Common myeloid progenitor, CD34-positive (primary cell): ENCODE data around the gene ZFHX3.

ENCODE experiments used
- CTCF ChIA-PET: fragments of 350-600 bp; sonication (Branson Sonifier 250); formaldehyde crosslinking; loops from one replicate; lab custom pipeline; 2021; ENCODE audit warnings: antibody characterized with exemption; lab: Charles Lee
- POLR2A ChIA-PET: fragments of 350-600 bp; sonication (Branson Sonifier 250); formaldehyde crosslinking; loops from one replicate; lab custom pipeline; 2021; ENCODE audit warnings: antibody characterized with exemption; lab: Charles Lee
- DNase-seq, 3 donors: peaks; one replicate each; pipeline versions ENCODE4 v3.0.0 to v3.0.0-alpha.2; 2013
- H3K27ac ChIP-seq, 2 experiments: 1 replicate in 1 of 2; 2 replicates in 1 of 2; pipeline ENCODE4 v1.7.0; 2013; ENCODE audit warnings: inconsistent platforms in 2 of 2, low read length in 2 of 2, mild to moderate bottlenecking in 2 of 2, low read depth in 1 of 2, moderate library complexity in 1 of 2; ENCODE audit not compliant: severe bottlenecking in 2 of 2, insufficient read depth in 1 of 2, poor library complexity in 1 of 2
- H3K27me3 ChIP-seq, 5 experiments: replicated peaks in 2 of 5; 1 replicate in 3 of 5; 2 replicates in 2 of 5; pipeline versions ENCODE4 v1.6.1 to v1.7.0; 2013; ENCODE audit warnings: low read length in 4 of 5, mild to moderate bottlenecking in 2 of 5, moderate library complexity in 2 of 5, inconsistent platforms in 1 of 5; ENCODE audit not compliant: insufficient read depth in 5 of 5, control insufficient read depth in 4 of 5
- H3K36me3 ChIP-seq, 4 experiments: 1 replicate in 2 of 4; 2 replicates in 2 of 4; pipeline versions ENCODE4 v1.6.1 to v1.7.0; 2013; ENCODE audit warnings: low read length in 3 of 4, control low read depth in 1 of 4, mild to moderate bottlenecking in 1 of 4; ENCODE audit not compliant: control insufficient read depth in 4 of 4, insufficient read depth in 4 of 4
- H3K4me1 ChIP-seq, 4 experiments: 1 replicate in 3 of 4; 2 replicates in 1 of 4; pipeline versions ENCODE4 v1.6.1 to v1.7.1; 2013; ENCODE audit warnings: low read length in 3 of 4, mild to moderate bottlenecking in 3 of 4, control low read depth in 1 of 4, inconsistent platforms in 1 of 4, moderate library complexity in 1 of 4; ENCODE audit not compliant: control insufficient read depth in 4 of 4, insufficient read depth in 4 of 4; ENCODE audit errors: control extremely low read depth in 1 of 4
- H3K4me3 ChIP-seq, 7 experiments: 1 replicate in 4 of 7; 2 replicates in 3 of 7; pipeline versions ENCODE4 v1.5.1 to v1.7.0; 2013; ENCODE audit warnings: mild to moderate bottlenecking in 7 of 7, low read length in 6 of 7, moderate library complexity in 6 of 7, inconsistent platforms in 2 of 7, low read depth in 2 of 7, control low read depth in 1 of 7; ENCODE audit not compliant: insufficient read depth in 4 of 7, control insufficient read depth in 1 of 7; ENCODE audit errors: extremely low read depth in 1 of 7
- H3K9me3 ChIP-seq, 5 experiments: 1 replicate in 4 of 5; 2 replicates in 1 of 5; pipeline versions ENCODE4 v1.6.1 to v1.7.1; 2013; ENCODE audit warnings: low read length in 4 of 5, mild to moderate bottlenecking in 2 of 5, inconsistent platforms in 1 of 5, low read depth in 1 of 5, moderate library complexity in 1 of 5; ENCODE audit not compliant: control insufficient read depth in 4 of 5, insufficient read depth in 2 of 5; ENCODE audit errors: control extremely low read depth in 1 of 5
- WGBS: methylation state at CpG from one replicate; pipeline ENCODE4 v1.1.5; 2013; ENCODE audit not compliant: insufficient coverage; 5-methylcytosine and 5-hydroxymethylcytosine counted together

ZFHX3 gene

GRCh38 chr16:73063854-73064211 is 15.9 kb upstream of the ZFHX3 start:
- peak overlapping the region in 3 of 7 experiments; percentile 11 to 43 (median 40) for H3K4me3 ChIP-seq
- H3K27ac ChIP-seq, result no peak overlapping the region
- H3K4me1 ChIP-seq, result peaks cover 10 to 67% (median 61%) of the 10 kb centered on the region in 4 experiments
- 12% methylated on average over 13 of the region's 14 CpGs for WGBS
- peaks cover 15 to 84% (median 43%) of the 10 kb centered on the region in 5 experiments for H3K27me3 ChIP-seq
- H3K36me3 ChIP-seq, result no peaks in the 10 kb centered on the region
- ChIA-PET CTCF (interaction anchor here (1.0 kb wide), 1 partner anchor 28 kb away, joined by 3 read pairs; no protein-coding TSS in a partner anchor), POLR2A (no interaction called here)
- H3K9me3 ChIP-seq, result no peaks in the 10 kb centered on the region
- DNase-seq, result no peak

- no peaks in the 10 kb centered on the region for H3K36me3 ChIP-seq
- peaks cover 15 to 84% (median 43%) of the 10 kb centered on the region in 5 experiments for H3K27me3 ChIP-seq
- 3% methylated on average over 36 of the region's 55 CpGs for WGBS
- H3K27ac ChIP-seq, result no peak overlapping the region
- peaks cover 10 to 60% (median 53%) of the 10 kb centered on the region in 4 experiments for H3K4me1 ChIP-seq
- H3K9me3 ChIP-seq, result no peaks in the 10 kb centered on the region
- peak overlapping the region in 3 of 7 experiments; percentile 1 to 46 (median 45) for H3K4me3 ChIP-seq
- ChIA-PET CTCF (interaction anchor here (1.0 to 1.6 kb wide), 3 partner anchors 12 to 27 kb away, joined by 3 to 6 read pairs (median 3); no protein-coding TSS in a partner anchor), POLR2A (no interaction called here)
- peak in 1 of 3 donors; percentile 41 for DNase-seq
These were observed 15.1 kb upstream of the ZFHX3 start for GRCh38 chr16:73062743-73063733.

- no peaks in the 10 kb centered on the region for H3K36me3 ChIP-seq
- no peak for DNase-seq
- WGBS, result 100% methylated on average over 1 of the region's 3 CpGs
- H3K9me3 ChIP-seq, result no peaks in the 10 kb centered on the region
- CTCF ChIA-PET, result interaction anchor here (0.6 to 1.6 kb wide), 6 partner anchors 8 to 380 kb away, joined by 3 to 6 read pairs (median 3); no protein-coding TSS in a partner anchor
- H3K4me3 ChIP-seq, result peak overlapping the region in 1 of 7 experiments; percentile 45
- H3K4me1 ChIP-seq, result peaks cover 10 to 58% (median 56%) of the 10 kb centered on the region in 4 experiments
- POLR2A ChIA-PET, result no interaction called here
- H3K27ac ChIP-seq, result no peak overlapping the region
- H3K27me3 ChIP-seq, result peaks cover 15 to 78% (median 43%) of the 10 kb centered on the region in 5 experiments
These were observed 14.2 kb upstream of the ZFHX3 start for GRCh38 chr16:73062001-73062616.

- H3K4me3 ChIP-seq, result no peak overlapping the region
- no CpG with 5 or more reads among the region's 4 CpGs for WGBS
- H3K4me1 ChIP-seq, result peaks cover 10 to 60% (median 59%) of the 10 kb centered on the region in 4 experiments
- peaks cover 15 to 73% (median 50%) of the 10 kb centered on the region in 5 experiments for H3K27me3 ChIP-seq
- POLR2A ChIA-PET, result no interaction called here
- no peaks in the 10 kb centered on the region for H3K9me3 ChIP-seq
- no peaks in the 10 kb centered on the region for H3K36me3 ChIP-seq
- H3K27ac ChIP-seq, result no peak overlapping the region
- CTCF ChIA-PET, result interaction anchor here (0.6 to 1.6 kb wide), 5 partner anchors 10 to 122 kb away, joined by 3 to 6 read pairs (median 3); no protein-coding TSS in a partner anchor
- no peak for DNase-seq
These were observed 13.1 kb upstream of the ZFHX3 start for GRCh38 chr16:73060892-73061490.

- ChIA-PET POLR2A (no interaction called here), CTCF (interaction anchor here (0.6 kb wide), 2 partner anchors 20 to 33 kb away, joined by 3 read pairs; no protein-coding TSS in a partner anchor)
- Histone ChIP-seq H3K4me3 (no peak overlapping the region), H3K36me3 (no peaks in the 10 kb centered on the region), H3K27me3 (peaks cover 15 to 67% (median 42%) of the 10 kb centered on the region in 5 experiments), H3K9me3 (no peaks in the 10 kb centered on the region), H3K27ac (no peak overlapping the region), H3K4me1 (peaks cover 10 to 60% (median 60%) of the 10 kb centered on the region in 4 experiments)
- no peak for DNase-seq
- WGBS, result 80% methylated on average over 6 of the region's 10 CpGs
These were observed 12.1 kb upstream of the ZFHX3 start for GRCh38 chr16:73059779-73060615.
